Measurements from ENCODE around the gene SF3B4.

DNA sequence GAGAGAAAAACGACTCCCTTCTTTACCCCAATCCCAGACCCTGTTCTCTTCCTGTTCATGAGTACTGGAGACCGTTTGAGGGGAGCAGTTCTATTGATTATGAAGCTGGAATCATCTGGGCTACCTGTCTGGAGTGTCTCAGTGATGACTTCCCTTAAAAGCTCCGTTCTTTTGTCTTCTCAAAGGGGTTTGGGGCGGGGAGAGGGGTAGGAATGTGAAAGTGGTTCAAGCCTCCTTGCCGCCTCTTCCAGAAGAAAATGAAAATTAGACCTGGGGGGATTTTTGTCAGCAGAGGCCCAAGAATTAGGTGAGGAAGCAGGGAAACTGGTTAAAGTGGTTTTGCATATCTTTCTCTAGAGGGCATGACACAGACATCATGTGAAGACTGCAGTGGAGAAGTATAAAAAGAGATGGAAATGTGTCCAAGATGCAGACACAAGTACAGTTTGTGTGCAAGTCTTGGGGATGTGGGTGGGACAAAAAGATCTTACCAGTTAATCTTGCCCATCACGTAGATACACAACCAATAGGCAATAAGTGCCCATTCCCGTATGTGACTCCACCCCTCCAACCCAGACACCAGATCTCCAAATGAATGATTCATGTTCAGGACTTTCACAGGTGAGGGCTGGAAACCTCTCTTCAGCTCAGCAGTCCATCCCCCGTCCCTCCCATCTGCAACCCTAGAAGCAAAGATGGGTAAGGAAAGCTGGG lies 9.5 kb upstream of the SF3B4 start:
- no peak for TF ChIP-seq CTCF (IDR thresholded peaks at IDR 0.05; ENCODE audit: low read depth, low read length, missing input control)
- no peak for TF ChIP-seq MAX (IDR thresholded peaks at IDR 0.05)
- no peak for TF ChIP-seq RAD21 (IDR thresholded peaks at IDR 0.05)
- TF ChIP-seq TAF1 (conservative IDR thresholded peaks at IDR 0.05), result no peak
- TF ChIP-seq GABPA (IDR thresholded peaks at IDR 0.05 in 1 of 2, conservative IDR thresholded peaks at IDR 0.05 in 1 of 2), result no peak
- no peak for TF ChIP-seq YY1 (IDR thresholded peaks at IDR 0.05)
- no peak for TF ChIP-seq NR2F2 (IDR thresholded peaks at IDR 0.05)

Data from liver (tissue), 3 donors.